ENCODE measurements around the gene GRIP2. TPM values are rescaled to one million over a fixed set of nuclear protein-coding genes. Genes with fewer than 3 reads are reported as not detected.

Gene GRIP2
- total RNA-seq, 1 experiment from 2014 or later, result 0.43 TPM

DNA sequence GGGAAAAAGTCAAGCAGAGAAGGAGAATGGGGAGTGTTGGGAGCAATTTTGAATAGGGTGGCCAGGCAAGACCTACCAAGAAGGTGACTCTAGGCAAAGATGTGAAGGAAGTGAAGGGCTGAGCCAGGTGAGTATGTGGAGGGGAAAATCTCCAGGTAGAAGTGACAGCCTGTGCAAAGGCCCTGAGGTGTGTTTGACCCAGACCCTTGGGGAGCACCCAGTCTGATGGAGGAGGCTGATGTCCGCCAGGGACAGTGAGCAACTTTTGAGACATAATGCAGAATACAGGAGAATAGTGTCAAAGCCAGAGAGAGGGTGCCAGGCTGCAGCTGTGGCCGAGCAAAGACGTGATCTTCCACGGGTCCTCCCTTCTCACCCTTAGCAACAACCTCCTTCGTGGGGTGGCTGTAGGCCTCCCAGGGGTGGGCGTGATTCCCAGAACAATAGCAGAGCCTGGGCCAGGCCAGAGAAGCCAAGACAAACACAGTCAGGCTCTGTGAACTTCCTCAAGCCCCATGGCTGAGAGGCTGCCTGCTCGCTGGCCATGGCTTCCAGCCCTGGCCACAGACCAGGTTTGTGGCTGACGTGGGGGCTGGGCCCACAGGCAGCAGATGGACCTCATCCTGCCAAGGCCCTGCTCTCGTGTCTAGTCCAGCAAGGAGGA, 79.7 kb downstream of the GRIP2 start:
- POLR2A ChIA-PET (ENCODE audit: low non-redundant PET), result no interaction called here
- intact Hi-C loops (cut with micrococcal nuclease; ENCODE audit: unreplicated experiment), result loop anchor here (5.0 kb wide), 1 partner anchor 563 kb away; no protein-coding TSS in a partner anchor
- H3K27me3 ChIP-seq (replicated peaks; ENCODE audit: insufficient read depth, low read depth, low read length, poor library complexity), result no peaks in the 10 kb centered on the region
- peaks cover 17% of the 10 kb centered on the region for H3K36me3 ChIP-seq (ENCODE audit: insufficient read depth, low read length, poor library complexity, severe bottlenecking)
- no peak for TF ChIP-seq EZH2 (IDR thresholded peaks at IDR 0.05; ENCODE audit: borderline replicate concordance, low read depth, low read length, poor library complexity, severe bottlenecking)
- TF ChIP-seq, protein P1, sequence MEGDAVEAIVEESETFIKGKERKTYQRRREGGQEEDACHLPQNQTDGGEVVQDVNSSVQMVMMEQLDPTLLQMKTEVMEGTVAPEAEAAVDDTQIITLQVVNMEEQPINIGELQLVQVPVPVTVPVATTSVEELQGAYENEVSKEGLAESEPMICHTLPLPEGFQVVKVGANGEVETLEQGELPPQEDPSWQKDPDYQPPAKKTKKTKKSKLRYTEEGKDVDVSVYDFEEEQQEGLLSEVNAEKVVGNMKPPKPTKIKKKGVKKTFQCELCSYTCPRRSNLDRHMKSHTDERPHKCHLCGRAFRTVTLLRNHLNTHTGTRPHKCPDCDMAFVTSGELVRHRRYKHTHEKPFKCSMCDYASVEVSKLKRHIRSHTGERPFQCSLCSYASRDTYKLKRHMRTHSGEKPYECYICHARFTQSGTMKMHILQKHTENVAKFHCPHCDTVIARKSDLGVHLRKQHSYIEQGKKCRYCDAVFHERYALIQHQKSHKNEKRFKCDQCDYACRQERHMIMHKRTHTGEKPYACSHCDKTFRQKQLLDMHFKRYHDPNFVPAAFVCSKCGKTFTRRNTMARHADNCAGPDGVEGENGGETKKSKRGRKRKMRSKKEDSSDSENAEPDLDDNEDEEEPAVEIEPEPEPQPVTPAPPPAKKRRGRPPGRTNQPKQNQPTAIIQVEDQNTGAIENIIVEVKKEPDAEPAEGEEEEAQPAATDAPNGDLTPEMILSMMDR (conservative IDR thresholded peaks at IDR 0.05; ENCODE audit: low read depth, low read length), result no peak
- DNase-seq (ENCODE audit: low spot score), result no peak
- CTCF ChIA-PET, result interaction anchor here (0.9 kb wide), 1 partner anchor 257 kb away, joined by 4 read pairs; no protein-coding TSS in a partner anchor
- H3K4me3 ChIP-seq (ENCODE audit: low read depth, low read length, poor library complexity, severe bottlenecking), result no peak overlapping the region
- no peak overlapping the region for H3K27ac ChIP-seq (ENCODE audit: low read depth, low read length, poor library complexity, severe bottlenecking)
- H3K9me3 ChIP-seq (ENCODE audit: low read depth, low read length, poor library complexity, severe bottlenecking), result no peaks in the 10 kb centered on the region
- peaks cover 7% of the 10 kb centered on the region for H3K4me1 ChIP-seq (ENCODE audit: insufficient read depth, low read length, poor library complexity, severe bottlenecking)
- BruUV-seq (replicated peaks), result TSS peak; percentile 10

DNA sequence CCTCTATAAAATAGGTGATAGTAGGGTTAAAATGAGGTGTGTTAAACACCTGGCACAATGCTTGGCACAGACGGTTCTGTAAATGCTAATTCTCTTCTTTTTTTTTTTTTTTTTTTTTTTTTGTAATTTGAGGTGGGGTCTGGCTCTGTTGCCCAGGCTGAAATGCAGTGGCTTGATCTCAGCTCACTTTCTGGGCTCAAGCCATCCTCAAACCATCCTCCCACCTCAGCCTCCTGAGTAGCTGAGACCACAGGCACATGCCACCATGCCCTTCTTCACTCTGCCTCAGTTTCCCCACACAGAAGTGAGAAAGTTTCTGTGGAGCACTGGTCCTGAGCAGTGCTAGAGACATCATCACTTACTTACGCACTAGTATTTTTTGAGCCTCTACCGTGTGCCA, 80.4 kb downstream of the GRIP2 start:
- no peak for DNase-seq (ENCODE audit: low spot score)
- Histone ChIP-seq H3K27me3 (replicated peaks; ENCODE audit: insufficient read depth, low read depth, low read length, poor library complexity) (no peaks in the 10 kb centered on the region), H3K4me3 (ENCODE audit: low read depth, low read length, poor library complexity, severe bottlenecking) (no peak overlapping the region), H3K27ac (ENCODE audit: low read depth, low read length, poor library complexity, severe bottlenecking) (no peak overlapping the region), H3K9me3 (ENCODE audit: low read depth, low read length, poor library complexity, severe bottlenecking) (no peaks in the 10 kb centered on the region), H3K36me3 (ENCODE audit: insufficient read depth, low read length, poor library complexity, severe bottlenecking) (peaks cover 16% of the 10 kb centered on the region), H3K4me1 (ENCODE audit: insufficient read depth, low read length, poor library complexity, severe bottlenecking) (peaks cover 7% of the 10 kb centered on the region)
- no TSS peak for BruUV-seq (replicated peaks)
- intact Hi-C loops (cut with micrococcal nuclease; ENCODE audit: unreplicated experiment), result loop anchor here (5.0 kb wide), 1 partner anchor 562 kb away; no protein-coding TSS in a partner anchor
- CTCF ChIA-PET, result no interaction called here
- TF ChIP-seq, protein P1 (conservative IDR thresholded peaks at IDR 0.05; ENCODE audit: low read depth, low read length), result no peak
- no peak for TF ChIP-seq EZH2 (IDR thresholded peaks at IDR 0.05; ENCODE audit: borderline replicate concordance, low read depth, low read length, poor library complexity, severe bottlenecking)
- POLR2A ChIA-PET (ENCODE audit: low non-redundant PET), result no interaction called here

DNA sequence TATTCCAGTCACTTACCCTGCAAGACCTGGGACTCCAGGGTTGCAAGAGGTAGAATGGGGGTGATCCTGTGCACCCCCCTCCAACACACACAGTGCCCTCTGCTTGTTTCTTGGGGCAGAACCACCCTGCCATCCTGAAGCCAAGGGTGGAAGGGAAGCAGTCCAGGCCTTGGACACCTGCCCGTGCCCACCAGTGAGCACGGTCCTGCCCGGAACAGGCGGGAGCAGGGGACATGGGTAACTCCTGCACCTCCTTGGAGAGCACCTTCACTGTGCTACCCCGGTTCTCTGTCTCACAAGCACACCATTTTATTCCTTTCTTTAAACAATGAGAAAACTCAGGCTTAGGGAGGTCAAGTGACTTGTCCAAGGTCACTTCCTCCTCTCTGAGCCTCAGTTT, 80.8 kb downstream of the GRIP2 start:
- Histone ChIP-seq H3K9me3 (ENCODE audit: low read depth, low read length, poor library complexity, severe bottlenecking) (no peaks in the 10 kb centered on the region), H3K36me3 (ENCODE audit: insufficient read depth, low read length, poor library complexity, severe bottlenecking) (peaks cover 12% of the 10 kb centered on the region), H3K27ac (ENCODE audit: low read depth, low read length, poor library complexity, severe bottlenecking) (no peak overlapping the region), H3K4me3 (ENCODE audit: low read depth, low read length, poor library complexity, severe bottlenecking) (no peak overlapping the region), H3K4me1 (ENCODE audit: insufficient read depth, low read length, poor library complexity, severe bottlenecking) (peaks cover 9% of the 10 kb centered on the region), H3K27me3 (replicated peaks; ENCODE audit: insufficient read depth, low read depth, low read length, poor library complexity) (no peaks in the 10 kb centered on the region)
- CTCF ChIA-PET, result interaction anchor here (0.6 kb wide), 2 partner anchors 130 to 141 kb away, joined by 4 to 8 read pairs; no protein-coding TSS in a partner anchor
- intact Hi-C loops (cut with micrococcal nuclease; ENCODE audit: unreplicated experiment), result no loop called here
- no peak for TF ChIP-seq EZH2 (IDR thresholded peaks at IDR 0.05; ENCODE audit: borderline replicate concordance, low read depth, low read length, poor library complexity, severe bottlenecking)
- TF ChIP-seq, protein P1 (conservative IDR thresholded peaks at IDR 0.05; ENCODE audit: low read depth, low read length), result no peak
- BruUV-seq (replicated peaks), result no TSS peak
- DNase-seq (ENCODE audit: low spot score), result no peak
- POLR2A ChIA-PET (ENCODE audit: low non-redundant PET), result no interaction called here
